ENCODE measurements around the gene DLX2. TPM values are rescaled to one million over a fixed set of nuclear protein-coding genes. Genes with fewer than 3 reads are reported as not detected.
"Not testable (repeated sequence)": the region's sequence is repeated elsewhere in the genome, so short reads cannot be mapped to it uniquely, and the experiment has no call there.

The DLX2 gene
- total RNA-seq, 1 donor from 2014 or later = 0.41 TPM

DNA sequence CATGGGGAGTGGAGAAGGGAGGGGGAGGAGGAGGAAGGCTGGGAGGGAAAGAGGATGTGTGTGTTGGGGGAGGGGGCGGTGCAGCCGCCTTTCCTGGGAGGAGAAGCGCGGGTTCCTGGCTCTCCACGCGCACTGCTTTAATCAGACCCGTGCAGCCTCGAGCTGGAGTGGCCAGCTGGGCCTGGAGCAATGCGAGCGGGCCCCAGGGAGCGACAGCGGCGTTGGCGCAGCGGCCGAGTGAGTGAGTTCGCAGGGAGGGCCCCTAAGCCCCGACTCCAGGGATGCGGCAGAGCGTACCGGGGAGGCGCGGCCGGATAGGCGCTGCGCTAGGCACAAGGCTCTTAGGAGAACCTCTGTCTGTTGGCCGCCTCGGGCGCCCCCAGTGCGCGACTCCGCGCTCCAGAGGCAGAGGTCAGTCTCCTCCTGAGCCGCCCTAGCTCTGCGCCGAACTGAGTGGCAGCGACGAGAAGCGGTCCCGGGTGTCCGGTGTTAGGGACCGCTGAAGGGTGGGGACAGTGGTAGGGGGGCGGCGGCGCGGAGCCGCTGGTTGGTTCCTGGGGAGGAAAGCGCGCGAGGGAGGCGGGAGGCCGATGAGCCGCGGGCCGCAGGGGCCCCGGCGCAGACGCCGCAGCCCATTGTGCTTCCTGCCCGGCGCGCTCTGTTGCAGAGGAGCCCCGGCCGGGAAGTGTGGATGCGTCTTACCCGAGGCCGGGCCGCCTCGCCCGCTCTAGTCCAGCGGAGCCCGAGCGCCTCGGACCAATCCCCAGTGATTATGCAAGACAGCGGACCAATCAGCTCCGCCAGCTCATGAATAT, 17.8 kb downstream of the DLX2 start:
- DNase-seq (ENCODE audit: extremely low read depth, low read depth, low spot score) = peak; percentile 39

DNA sequence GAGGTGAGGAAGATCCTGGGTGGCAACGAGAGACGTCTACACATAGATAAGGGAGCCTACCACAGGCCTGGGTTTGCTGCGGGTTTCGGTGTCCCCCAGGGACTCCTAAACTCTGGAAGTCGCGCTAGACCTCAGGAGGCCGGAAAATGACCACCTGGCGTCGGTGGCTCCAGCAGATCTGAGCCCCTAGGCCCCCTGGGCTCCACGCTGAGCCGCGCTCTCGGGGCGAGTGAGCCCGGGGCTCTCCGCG, 18.4 kb downstream of the DLX2 start:
- DNase-seq (ENCODE audit: extremely low read depth, low read depth, low spot score) = no peak

DNA sequence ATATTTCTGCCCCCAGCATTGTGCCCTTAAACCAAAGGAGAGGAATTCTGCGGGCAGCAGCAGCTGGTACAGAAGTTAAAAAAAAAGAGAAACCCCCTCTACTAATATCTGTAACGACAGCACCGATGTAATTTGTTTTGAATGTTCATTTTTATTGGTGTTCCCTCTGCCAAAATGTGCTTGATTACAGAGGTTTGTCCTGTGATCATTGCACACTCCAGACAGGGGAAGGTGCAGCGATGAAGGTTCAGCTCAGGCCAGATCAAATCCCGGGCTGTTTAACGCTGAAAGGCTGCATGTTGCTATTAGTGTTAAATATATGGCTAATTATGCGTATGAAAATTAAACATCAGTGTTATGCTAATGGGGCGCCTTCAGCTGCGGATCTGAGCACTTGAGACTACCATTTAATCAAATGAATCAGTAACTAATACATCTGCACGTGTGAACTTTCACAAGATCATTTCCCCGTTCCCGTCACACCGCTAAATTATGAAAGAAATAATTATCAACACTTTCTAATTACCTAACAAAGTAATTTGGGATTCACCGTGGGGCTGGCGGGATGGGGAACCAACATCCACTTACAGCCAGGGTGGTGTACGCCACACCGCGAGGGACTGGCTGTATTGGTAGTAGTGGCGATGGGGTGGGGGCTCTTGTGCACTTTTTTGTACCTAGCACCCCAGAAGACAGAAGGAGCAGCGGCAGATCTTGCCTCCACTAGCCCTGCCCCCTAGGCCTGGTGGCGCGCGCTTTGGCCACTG, 18.9 kb downstream of the DLX2 start:
- no peak for DNase-seq (ENCODE audit: extremely low read depth, low read depth, low spot score)

GRCh38 chr2:172082944-172083627, 19.6 kb downstream of the DLX2 start:
- DNase-seq (ENCODE audit: extremely low read depth, low read depth, low spot score) = no peak

- no peak for DNase-seq (ENCODE audit: extremely low read depth, low read depth, low spot score)
These were observed 20.4 kb downstream of the DLX2 start for GRCh38 chr2:172082105-172082943.

- no peak for DNase-seq (ENCODE audit: extremely low read depth, low read depth, low spot score)
These were observed 21.3 kb downstream of the DLX2 start for GRCh38 chr2:172081221-172082022.

DNA sequence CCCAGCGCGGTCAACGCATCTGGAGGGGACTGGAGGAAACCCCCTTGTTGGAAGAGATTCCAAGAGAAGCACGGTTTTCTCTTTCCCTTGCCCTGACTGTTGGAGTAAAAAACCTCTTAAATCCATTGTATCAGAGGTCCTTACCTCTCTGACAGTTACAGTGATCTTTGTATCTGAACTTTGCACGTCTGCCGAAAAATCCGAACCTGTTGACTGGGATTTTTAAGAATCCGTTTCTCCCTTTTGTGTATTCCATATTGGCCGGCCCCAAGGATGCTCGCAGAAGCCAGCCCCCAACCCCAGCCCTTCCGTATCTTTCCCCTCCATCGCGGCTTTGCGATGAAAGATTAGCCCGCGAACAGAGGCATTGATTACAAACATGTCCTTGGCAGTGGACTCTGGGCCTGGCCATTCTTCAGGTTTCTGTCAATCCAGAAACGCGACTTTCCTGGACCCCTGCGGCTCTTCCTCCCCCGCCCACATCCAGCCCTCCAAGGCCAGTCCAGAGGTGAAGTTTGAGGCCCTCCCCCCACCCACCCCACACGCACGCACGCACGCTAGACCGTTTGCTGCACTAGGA, 22.0 kb downstream of the DLX2 start:
- DNase-seq (ENCODE audit: extremely low read depth, low read depth, low spot score) = no peak

DNA sequence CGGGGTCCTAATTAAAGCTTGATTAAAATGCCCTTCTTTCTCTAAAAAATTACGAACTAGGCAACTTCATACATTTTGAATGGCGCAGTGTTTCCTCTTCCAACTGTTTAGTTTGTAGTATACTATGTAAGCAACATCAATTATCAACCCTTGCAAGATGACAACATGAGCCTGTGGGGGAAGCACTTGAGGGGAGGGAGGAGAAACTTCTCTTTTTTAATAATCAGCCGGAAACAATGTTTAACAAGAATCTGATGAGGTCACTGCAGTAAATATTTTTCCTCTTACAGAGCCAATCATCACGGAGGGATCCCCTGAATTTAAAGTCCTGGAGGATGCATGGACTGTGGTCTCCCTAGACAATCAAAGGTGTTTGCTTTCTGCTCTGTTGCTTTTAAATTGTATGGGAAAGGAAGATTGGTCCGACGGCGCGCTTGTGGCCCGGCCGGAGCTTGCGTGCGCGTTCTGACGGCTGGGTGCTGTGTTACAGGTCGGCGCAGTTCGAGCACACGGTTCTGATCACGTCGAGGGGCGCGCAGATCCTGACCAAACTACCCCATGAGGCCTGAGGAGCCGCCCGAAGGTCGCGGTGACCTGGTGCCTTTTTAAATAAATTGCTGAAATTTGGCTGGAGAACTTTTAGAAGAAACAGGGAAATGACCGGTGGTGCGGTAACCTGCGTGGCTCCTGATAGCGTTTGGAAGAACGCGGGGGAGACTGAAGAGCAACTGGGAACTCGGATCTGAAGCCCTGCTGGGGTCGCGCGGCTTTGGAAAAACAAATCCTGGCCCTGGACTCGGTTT, 22.7 kb downstream of the DLX2 start:
- DNase-seq (ENCODE audit: extremely low read depth, low read depth, low spot score) = no peak

DNA sequence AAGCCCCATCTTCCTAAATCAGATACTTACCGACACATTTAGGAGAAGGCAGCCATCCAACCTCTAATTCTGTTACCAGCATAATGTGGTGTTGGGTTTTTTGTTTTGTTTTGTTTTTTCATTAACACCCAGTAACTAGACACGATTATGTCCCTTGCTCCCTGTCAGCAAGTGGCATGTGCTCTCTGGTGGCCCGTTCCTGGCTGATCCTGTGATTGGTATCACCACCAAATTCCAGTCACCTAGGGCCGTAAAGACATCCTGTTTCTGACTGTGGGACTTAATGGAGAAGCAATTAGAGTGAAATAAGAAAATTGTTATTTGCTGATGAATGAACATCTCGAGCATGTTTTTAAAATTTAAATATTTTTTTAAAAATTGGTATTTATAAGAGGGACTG, 23.3 kb downstream of the DLX2 start:
- DNase-seq (ENCODE audit: extremely low read depth, low read depth, low spot score) = no peak

GRCh38 chr2:172074254-172074653, 28.4 kb downstream of the DLX2 start:
- DNase-seq (ENCODE audit: extremely low read depth, low read depth, low spot score) = no peak

- no peak for DNase-seq (ENCODE audit: extremely low read depth, low read depth, low spot score)
These were observed 29.2 kb downstream of the DLX2 start for GRCh38 chr2:172073518-172073917.

DNA sequence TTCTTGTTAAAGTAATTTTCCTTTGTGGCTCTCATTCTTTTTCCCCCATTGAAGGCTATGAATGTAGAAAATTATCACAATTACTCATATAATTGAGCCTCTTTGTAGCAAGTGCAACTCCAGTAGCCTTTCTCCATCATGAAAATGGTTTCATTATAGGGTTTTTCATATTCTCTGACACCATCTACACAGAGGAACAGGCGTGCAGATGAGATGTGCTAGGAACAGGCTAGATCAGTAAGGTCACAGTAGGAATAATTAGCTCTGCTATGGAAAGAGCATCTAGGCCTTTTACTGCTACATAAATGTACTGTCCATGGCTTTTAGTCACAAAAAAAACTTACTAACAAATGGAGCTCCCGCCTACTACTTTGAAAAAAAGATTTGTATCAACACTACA, 30.0 kb downstream of the DLX2 start:
- DNase-seq (ENCODE audit: extremely low read depth, low read depth, low spot score) = no peak

GRCh38 chr2:172072303-172072702, 30.4 kb downstream of the DLX2 start:
- DNase-seq (ENCODE audit: extremely low read depth, low read depth, low spot score) = no peak

GRCh38 chr2:172070936-172071335, 31.8 kb downstream of the DLX2 start:
- no peak for DNase-seq (ENCODE audit: extremely low read depth, low read depth, low spot score)

DNA sequence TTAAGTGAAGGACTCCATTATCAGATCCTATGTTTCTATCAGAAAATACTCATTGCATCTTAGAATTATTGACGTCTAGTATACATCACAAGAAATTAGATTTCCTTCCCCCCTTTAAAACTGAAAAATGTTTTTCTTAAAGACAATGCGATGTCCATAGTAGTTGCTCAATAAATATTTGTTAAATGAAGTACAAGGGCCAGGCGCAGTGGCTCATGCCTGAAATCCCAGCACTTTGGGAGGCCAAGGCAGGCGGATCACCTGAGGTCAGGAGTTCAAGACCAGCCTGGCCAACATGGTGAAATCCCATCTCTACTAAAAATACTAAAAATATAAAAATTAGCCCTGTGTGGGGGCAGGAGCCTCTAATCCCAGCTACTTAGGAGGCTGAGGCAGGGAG, 34.8 kb downstream of the DLX2 start:
- DNase-seq (ENCODE audit: extremely low read depth, low read depth, low spot score) = not testable (repeated sequence)

GRCh38 chr2:172066394-172066886, 36.3 kb downstream of the DLX2 start:
- no peak for DNase-seq (ENCODE audit: extremely low read depth, low read depth, low spot score)

DNA sequence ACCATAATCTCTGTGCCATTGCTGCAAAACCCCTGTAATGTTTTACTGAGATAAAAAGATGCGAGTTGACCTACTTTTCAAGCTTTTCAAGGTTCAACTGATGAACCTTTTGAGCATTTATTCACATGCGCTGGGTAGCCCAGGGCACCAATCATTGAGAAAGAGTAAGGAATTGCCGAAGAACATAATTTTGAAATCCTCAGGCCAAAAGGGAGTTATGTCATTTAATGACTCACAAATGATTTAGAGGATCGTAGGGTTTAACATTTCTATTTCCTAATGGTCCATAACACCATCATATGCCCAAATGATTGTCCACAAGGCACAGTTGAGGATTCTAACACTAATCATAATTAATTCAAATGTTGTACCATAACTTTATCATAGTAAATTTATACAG, 37.6 kb downstream of the DLX2 start:
- DNase-seq (ENCODE audit: extremely low read depth, low read depth, low spot score) = no peak

DNA sequence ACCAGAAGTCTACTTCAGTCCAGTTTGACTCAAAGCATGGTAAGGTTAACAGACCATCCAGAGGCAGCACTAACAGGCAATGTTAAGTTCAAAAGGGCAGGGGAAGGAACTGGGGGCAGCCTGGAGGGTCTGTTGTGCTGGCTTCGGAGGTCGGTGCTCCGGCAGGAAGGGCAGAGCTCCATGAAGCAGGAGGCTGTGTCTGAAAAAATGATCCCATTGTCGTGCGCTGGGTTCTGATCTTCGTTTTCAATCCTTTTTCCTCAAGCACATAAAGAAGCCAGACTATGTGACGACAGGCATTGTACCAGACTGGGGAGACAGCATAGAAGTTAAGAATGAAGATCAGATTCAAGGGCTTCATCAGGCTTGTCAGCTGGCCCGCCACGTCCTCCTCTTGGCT, 39.3 kb downstream of the DLX2 start:
- no peak for DNase-seq (ENCODE audit: extremely low read depth, low read depth, low spot score)
